ENCODE measurements around the gene MBTD1. TPM values are rescaled to one million over a fixed set of nuclear protein-coding genes. Genes with fewer than 3 reads are reported as not detected.
A peak's percentile ranks its signal among the peaks of the same experiment; 100 is the strongest.

MBTD1 gene
- total and polyA plus RNA-seq, 4 donors: 2.4 to 14.2 (median 7.8) TPM

DNA sequence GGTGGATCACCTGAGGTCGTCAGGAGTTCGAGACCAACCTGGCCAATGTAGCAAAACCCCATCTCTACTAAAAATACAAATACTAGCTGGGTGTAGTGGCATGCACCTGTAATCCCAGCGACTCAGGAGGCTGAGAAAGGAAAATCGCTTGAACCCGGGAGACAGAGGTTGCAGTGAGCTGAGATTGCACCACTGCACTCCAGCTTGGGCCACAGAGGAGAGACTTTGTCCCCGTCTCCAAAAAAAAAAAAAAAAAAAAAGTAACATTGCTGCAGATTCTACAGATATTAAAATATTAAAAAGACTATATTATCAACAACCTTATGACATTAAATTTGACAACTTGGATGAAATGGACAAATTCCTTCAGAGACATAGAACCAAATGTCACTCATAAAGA is 25.7 kb downstream of the MBTD1 start:
- Histone ChIP-seq H3K9me3 (ENCODE audit: control insufficient read depth in 4 of 4, low read length in 3 of 4) (no peaks in the 10 kb centered on the region), H3K27me3 (ENCODE audit: control insufficient read depth in 4 of 4, insufficient read depth in 4 of 4, low read length in 3 of 4) (no peaks in the 10 kb centered on the region), H3K4me1 (ENCODE audit: control insufficient read depth in 4 of 4, insufficient read depth in 4 of 4, low read length in 3 of 4) (peaks cover 6 to 14% (median 9%) of the 10 kb centered on the region in 4 donors), H3K36me3 (ENCODE audit: control insufficient read depth in 4 of 4, insufficient read depth in 3 of 4, low read depth in 1 of 4, low read length in 3 of 4) (no peaks in the 10 kb centered on the region), H3K27ac (ENCODE audit: low read depth in 1 of 2, low read length in 2 of 2) (no peak overlapping the region), H3K4me3 (ENCODE audit: low read depth in 1 of 3, low read length in 3 of 3) (no peak overlapping the region), H3K9ac (ENCODE audit: low read depth in 1 of 2, low read length in 2 of 2) (no peak overlapping the region)
- peak in 1 of 2 donors; percentile 32 for TF ChIP-seq JUND (IDR thresholded peaks at IDR 0.05)
- TF ChIP-seq, protein P1, sequence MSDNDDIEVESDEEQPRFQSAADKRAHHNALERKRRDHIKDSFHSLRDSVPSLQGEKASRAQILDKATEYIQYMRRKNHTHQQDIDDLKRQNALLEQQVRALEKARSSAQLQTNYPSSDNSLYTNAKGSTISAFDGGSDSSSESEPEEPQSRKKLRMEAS (IDR thresholded peaks at IDR 0.05): no peak
- peak; percentile 53 to 75 for TF ChIP-seq HNF4A (conservative IDR thresholded peaks at IDR 0.05)
- TF ChIP-seq RXRA (IDR thresholded peaks at IDR 0.05): peak in 1 of 2 donors; percentile 50
- 64% methylated on average over 6 of the region's 6 CpGs for WGBS
- no peak for DNase-seq (ENCODE audit: low spot score)

DNA sequence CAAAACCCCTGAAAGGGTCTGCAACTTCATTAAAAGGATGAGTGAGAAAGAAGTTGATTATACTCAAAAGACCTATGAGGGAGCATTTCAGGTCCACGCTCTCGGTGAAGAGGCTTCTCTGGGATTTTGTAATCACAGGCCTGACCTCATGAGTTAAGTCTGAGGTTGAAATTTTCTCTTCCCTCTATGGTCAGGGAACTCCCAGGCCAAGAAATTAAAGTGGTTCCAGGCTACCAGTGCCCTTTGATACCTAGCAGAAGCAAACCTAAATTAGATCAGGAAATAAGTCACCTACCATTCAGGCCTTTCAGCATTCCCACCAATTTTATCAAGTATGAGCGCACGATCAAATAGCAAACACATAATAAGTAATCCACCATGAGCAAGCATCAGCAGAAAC is 27.9 kb downstream of the MBTD1 start:
- Histone ChIP-seq H3K9me3 (ENCODE audit: control insufficient read depth in 4 of 4, low read length in 3 of 4) (no peaks in the 10 kb centered on the region), H3K4me1 (ENCODE audit: control insufficient read depth in 4 of 4, insufficient read depth in 4 of 4, low read length in 3 of 4) (peaks cover 5 to 14% (median 9%) of the 10 kb centered on the region in 4 donors), H3K4me3 (ENCODE audit: low read depth in 1 of 3, low read length in 3 of 3) (no peak overlapping the region), H3K9ac (ENCODE audit: low read depth in 1 of 2, low read length in 2 of 2) (no peak overlapping the region), H3K27ac (ENCODE audit: low read depth in 1 of 2, low read length in 2 of 2) (no peak overlapping the region), H3K36me3 (ENCODE audit: control insufficient read depth in 4 of 4, insufficient read depth in 3 of 4, low read depth in 1 of 4, low read length in 3 of 4) (no peaks in the 10 kb centered on the region), H3K27me3 (ENCODE audit: control insufficient read depth in 4 of 4, insufficient read depth in 4 of 4, low read length in 3 of 4) (no peaks in the 10 kb centered on the region)
- WGBS: 55% methylated on average over 4 of the region's 4 CpGs
- TF ChIP-seq HNF4A (conservative IDR thresholded peaks at IDR 0.05) (peak; percentile 34 to 55), SP1 (IDR thresholded peaks at IDR 0.05) (peak; percentile 53), RXRA (IDR thresholded peaks at IDR 0.05) (peak in 1 of 2 donors; percentile 18), FOXA1 (IDR thresholded peaks at IDR 0.05) (no peak)
- no peak for DNase-seq (ENCODE audit: low spot score)

DNA sequence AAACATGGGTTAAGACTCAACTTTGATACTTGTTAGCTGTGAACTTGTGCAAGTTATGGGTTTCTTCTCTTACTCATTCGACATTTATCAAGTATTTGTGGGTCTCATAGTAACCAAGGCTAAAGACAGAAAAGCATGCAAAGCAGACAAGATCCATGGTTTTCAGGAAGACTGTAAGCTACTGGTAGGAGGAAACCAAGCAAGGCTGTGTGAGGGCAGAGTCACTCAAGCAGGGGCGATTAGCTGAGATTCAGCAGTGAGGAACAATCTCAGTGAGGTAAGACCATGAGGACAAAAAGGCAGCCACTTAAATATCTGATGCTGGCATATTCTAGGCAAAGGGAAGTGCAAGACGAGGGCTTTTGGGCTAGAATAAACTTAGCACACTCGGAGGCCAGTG is 29.5 kb downstream of the MBTD1 start:
- H3K9me3 ChIP-seq (ENCODE audit: control insufficient read depth in 4 of 4, low read length in 3 of 4): no peaks in the 10 kb centered on the region
- no peaks in the 10 kb centered on the region for H3K36me3 ChIP-seq (ENCODE audit: control insufficient read depth in 4 of 4, insufficient read depth in 3 of 4, low read depth in 1 of 4, low read length in 3 of 4)
- no peak for DNase-seq (ENCODE audit: low spot score)
- no peak overlapping the region for H3K27ac ChIP-seq (ENCODE audit: low read depth in 1 of 2, low read length in 2 of 2)
- no peaks in the 10 kb centered on the region for H3K27me3 ChIP-seq (ENCODE audit: control insufficient read depth in 4 of 4, insufficient read depth in 4 of 4, low read length in 3 of 4)
- WGBS: 88% methylated on average over 4 of the region's 4 CpGs
- H3K9ac ChIP-seq (ENCODE audit: low read depth in 1 of 2, low read length in 2 of 2): no peak overlapping the region
- TF ChIP-seq YY1 (IDR thresholded peaks at IDR 0.05): no peak
- TF ChIP-seq RAD21 (IDR thresholded peaks at IDR 0.05): no peak
- TF ChIP-seq, protein P2, sequence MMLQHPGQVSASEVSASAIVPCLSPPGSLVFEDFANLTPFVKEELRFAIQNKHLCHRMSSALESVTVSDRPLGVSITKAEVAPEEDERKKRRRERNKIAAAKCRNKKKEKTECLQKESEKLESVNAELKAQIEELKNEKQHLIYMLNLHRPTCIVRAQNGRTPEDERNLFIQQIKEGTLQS (IDR thresholded peaks at IDR 0.05): no peak
- TF ChIP-seq, protein P1 (IDR thresholded peaks at IDR 0.05): no peak
- TF ChIP-seq, protein P3, sequence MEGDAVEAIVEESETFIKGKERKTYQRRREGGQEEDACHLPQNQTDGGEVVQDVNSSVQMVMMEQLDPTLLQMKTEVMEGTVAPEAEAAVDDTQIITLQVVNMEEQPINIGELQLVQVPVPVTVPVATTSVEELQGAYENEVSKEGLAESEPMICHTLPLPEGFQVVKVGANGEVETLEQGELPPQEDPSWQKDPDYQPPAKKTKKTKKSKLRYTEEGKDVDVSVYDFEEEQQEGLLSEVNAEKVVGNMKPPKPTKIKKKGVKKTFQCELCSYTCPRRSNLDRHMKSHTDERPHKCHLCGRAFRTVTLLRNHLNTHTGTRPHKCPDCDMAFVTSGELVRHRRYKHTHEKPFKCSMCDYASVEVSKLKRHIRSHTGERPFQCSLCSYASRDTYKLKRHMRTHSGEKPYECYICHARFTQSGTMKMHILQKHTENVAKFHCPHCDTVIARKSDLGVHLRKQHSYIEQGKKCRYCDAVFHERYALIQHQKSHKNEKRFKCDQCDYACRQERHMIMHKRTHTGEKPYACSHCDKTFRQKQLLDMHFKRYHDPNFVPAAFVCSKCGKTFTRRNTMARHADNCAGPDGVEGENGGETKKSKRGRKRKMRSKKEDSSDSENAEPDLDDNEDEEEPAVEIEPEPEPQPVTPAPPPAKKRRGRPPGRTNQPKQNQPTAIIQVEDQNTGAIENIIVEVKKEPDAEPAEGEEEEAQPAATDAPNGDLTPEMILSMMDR (IDR thresholded peaks at IDR 0.05; ENCODE audit: low read depth, low read length, missing input control): no peak
- TF ChIP-seq GABPA (IDR thresholded peaks at IDR 0.05 in 1 of 2, conservative IDR thresholded peaks at IDR 0.05 in 1 of 2): no peak
- TF ChIP-seq FOXA2 (IDR thresholded peaks at IDR 0.05): no peak
- TF ChIP-seq, protein P4, sequence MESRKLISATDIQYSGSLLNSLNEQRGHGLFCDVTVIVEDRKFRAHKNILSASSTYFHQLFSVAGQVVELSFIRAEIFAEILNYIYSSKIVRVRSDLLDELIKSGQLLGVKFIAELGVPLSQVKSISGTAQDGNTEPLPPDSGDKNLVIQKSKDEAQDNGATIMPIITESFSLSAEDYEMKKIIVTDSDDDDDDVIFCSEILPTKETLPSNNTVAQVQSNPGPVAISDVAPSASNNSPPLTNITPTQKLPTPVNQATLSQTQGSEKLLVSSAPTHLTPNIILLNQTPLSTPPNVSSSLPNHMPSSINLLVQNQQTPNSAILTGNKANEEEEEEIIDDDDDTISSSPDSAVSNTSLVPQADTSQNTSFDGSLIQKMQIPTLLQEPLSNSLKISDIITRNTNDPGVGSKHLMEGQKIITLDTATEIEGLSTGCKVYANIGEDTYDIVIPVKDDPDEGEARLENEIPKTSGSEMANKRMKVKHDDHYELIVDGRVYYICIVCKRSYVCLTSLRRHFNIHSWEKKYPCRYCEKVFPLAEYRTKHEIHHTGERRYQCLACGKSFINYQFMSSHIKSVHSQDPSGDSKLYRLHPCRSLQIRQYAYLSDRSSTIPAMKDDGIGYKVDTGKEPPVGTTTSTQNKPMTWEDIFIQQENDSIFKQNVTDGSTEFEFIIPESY (IDR thresholded peaks at IDR 0.05): no peak
- TF ChIP-seq RXRA (IDR thresholded peaks at IDR 0.05): no peak
- TF ChIP-seq EGR1 (IDR thresholded peaks at IDR 0.05; ENCODE audit: low read depth in 2 of 2): no peak
- no peak for TF ChIP-seq TAF1 (conservative IDR thresholded peaks at IDR 0.05)
- H3K4me3 ChIP-seq (ENCODE audit: low read depth in 1 of 3, low read length in 3 of 3): no peak overlapping the region
- peaks cover 5 to 14% (median 9%) of the 10 kb centered on the region in 4 donors for H3K4me1 ChIP-seq (ENCODE audit: control insufficient read depth in 4 of 4, insufficient read depth in 4 of 4, low read length in 3 of 4)

Measured in liver (tissue), 9 donors.